ENCODE data around the gene BRD4.

Gene BRD4

DNA sequence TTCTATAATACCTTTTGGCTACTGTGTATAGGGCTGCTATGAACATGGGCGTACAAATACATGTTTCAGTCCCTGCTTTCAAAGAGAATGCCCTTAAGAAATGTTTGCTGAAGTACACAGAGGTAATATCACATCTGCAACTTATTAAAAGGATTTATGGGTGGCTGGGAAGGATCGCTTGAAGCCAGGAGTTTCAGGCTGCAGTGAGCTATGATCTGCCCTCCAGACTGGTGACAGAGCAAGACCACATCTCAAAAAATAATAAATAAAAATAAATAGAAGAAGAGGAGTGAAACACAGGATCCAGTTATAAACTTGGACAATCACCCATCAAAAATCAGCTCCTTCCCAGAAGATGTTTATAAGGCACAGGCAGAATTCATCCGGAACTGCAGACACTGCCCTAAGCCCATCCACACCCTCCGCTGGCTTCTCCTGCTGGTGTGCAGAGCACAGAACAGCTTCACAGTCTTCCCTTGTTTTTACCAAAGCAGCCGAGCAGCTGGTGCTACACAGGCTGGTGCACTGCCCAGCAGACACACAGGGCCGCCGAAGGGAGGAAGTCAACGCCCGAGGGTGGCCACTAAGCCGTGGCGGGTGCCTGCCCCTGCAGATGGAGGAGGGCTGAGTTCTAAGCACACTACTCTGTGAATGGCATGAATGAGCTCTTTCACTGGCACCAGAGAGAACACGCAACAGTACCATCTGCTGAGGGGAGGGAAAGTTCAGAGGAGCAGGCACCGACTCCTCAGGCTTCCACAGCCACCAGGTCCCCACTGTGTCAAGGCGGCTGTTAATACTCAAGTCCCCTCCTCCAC lies 44.0 kb downstream of the BRD4 start:
- peak; percentile 54 for DNase-seq

DNA sequence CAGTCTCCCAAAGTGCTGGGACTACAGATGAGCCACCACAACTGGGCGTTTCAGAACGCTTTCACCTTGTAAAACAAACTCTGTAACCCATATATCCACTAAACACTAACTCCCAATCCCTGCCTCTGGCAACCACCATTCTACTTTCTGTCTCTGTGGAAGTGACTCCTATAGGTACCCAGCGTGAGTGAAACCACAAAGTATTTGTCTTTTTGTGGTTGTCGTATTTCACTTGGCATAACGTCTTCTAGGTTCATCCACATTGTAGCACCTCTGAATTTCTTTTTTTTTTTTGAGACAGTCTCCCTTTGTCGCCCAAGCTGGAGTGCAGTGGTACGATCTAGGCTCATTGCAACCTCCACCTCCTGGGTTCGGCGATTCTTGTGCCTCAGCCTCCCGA lies 44.8 kb downstream of the BRD4 start:
- no peak for DNase-seq

DNA sequence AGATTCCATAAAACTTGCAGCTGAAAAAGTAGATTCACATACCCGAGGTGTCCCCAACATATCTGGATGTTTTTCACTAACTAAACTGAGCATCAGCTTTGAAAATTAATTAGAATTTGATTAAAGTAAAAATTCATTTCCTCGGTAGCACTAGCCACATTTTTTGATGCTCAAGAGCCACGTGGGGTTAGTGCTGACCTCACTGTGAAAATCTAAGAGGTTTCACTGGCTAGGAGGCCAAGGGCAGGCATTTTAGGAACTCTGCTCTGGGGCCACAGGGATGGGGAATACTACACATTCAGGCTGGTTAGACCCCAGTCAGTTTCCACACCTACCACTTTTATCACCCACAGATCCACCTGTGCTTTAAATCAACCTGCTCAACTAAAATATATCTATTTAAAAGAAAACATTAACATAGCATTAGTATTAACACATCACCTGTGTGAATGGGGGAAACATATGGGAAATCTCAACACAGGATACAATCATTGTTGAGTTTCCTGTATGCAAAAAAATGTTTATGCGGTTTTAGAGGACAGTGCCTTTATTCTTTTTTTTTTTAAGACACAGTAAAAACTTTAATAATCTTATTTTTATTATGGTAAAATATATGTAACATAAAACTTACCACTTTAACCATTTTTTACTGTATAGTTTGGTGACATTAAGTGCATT lies 45.5 kb downstream of the BRD4 start:
- no peak for DNase-seq

DNA sequence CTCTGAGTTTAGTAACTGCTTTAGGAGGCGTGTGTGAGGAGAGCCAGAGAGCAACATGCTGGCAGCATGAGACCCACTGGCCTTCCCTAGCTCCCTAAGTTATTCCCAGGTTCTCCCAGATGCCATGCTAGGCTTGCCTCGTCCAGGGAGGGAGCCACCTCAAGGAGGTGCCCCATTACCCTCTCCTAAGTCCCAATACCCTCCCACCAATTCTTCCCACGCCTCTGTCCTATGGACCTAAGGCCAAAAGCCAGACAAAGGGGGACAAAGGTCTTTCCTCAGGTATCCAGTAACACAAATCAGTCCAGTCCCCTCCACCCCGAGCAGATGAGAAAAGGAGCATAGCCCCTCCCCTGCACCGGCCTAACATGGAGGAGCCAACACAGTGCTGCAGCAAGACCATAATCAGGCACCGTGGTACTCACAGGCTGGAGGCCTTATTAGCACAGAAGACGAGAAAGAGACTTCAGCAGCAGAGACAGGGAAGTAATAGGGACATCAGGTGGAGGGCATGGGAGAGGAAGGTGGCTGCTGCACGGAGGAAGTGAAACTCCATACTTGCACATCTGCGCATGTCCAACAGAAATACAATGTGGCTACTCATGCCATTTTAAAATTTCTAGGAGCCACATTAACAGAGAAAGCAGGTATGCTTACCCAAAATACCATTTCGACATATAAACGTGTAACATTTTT lies 46.3 kb downstream of the BRD4 start:
- DNase-seq, result no peak

DNA sequence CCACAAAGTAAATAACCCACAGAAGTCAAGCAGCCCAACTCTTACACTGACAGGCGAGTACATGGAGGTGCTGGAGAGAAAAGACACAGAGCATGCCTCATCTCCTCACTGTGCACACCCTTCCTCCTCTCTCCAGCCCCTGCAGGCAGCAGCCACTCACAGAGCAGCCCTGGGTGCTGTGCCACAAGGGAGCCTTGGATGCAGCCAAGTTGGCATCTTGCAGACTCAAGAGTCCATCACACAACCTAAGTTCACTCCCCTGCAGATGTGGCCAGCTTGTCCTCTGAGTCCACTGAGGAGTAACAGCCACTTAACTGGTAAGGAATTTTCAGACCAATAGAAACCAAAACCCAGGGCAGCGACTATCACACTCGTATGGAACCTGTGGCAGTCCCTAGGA lies 47.4 kb downstream of the BRD4 start:
- DNase-seq, result no peak

DNA sequence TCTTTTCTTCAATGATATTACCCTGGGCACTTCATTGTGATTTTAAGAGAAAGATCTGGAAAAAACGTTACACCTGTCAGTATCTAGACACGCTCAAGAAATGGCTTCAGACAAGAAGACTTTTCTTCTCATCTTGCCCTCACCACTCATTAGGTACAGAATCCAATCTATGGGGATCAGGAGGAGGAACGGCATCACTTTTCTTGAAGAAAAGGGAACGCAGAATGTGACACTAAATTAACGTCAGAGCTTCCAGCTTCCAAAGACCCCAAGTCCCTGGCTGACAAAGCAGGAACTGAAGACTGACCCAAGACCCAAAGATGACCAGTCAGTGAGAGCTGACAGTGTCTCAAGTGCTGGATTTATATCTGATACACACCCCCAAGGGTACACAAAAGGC lies 48.2 kb downstream of the BRD4 start:
- DNase-seq, result no peak

DNA sequence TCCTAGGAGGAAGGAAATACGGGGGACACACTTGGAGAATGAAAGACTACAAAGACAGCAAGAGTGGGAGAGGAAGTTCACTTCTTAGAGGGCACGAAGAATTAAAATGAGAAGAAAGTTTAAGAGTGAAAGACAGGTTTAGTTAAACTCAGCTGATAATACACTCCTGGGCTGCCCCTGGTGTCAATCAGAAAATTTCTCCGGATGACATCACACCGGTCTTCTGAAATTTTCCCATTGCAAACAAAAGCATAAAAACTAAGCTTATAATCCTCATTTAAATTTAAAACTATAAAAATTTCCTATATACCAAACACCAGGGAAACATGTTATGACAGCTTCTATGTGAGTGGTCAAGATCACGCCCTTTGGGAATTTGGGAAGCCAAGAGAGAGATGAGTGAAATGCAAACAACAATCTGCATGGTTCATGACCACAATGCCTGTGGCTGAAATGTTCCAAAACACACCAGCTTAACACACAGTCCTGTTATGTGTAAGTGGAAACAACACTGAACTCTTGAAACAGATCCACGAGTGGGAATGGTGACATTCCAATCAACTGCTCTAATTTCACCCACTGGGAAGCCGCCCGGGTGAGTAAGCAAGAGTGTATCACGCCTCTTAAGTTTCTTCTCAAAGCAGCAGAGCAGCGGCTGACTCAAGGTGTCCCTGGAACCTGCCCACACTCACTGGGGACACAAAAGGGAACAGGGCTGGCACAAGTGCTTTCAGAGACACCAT lies 49.0 kb downstream of the BRD4 start:
- DNase-seq, result peak; percentile 52

DNA sequence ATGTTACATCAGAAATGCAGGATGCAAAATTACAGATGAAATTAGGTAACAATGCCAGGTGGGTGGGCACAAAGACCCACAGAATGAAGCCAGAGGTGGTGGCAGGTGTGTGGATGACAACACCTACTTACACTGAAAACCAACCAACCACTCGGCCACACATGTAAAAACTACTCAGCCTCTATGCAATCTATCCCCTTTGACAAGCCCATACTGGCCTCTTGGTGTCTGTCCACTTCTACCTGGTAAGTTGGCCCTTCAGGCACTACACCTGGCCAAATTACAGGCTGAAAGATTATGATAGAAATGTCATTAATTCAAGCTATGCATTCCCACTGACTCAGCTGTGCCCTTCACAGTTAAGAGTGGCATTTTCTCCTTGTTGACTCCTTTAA lies 50.0 kb downstream of the BRD4 start:
- DNase-seq, result no peak

DNA sequence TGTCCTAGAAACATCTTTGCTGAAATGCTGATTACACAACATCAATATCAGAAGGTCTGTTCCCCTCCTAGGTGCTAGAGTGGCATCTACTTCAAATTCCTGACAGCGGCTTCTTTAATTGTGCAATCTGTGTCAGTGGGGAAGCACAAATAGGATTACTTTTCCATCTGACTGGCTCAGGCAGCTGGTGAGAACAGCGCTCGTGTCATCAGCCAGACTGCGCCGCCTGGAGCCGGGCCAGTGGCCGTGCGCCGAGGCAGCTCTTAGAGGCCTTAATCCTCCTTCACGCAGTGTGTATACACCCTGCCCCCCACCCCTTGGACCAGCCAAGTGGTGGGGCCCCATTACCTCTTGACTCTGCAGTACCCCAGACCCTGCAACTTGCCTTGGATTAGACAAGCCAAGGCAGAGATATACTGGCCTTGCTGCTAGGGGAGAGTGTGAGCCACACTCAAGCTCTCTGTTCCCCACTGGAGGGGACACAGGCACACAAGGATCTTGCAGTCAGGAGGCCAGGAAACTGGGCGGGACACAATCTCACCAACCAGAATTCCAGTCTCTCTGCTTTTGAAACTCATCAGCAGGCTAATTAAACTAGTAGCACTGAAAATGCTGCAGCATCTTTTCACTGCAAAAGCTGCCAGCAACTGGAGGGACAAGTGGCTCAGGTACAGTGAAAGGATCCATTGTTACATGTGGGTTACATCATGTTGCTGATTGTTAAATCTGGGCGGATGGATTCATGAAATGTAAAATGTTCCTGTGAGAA lies 51.2 kb downstream of the BRD4 start:
- DNase-seq, result peak; percentile 86

DNA sequence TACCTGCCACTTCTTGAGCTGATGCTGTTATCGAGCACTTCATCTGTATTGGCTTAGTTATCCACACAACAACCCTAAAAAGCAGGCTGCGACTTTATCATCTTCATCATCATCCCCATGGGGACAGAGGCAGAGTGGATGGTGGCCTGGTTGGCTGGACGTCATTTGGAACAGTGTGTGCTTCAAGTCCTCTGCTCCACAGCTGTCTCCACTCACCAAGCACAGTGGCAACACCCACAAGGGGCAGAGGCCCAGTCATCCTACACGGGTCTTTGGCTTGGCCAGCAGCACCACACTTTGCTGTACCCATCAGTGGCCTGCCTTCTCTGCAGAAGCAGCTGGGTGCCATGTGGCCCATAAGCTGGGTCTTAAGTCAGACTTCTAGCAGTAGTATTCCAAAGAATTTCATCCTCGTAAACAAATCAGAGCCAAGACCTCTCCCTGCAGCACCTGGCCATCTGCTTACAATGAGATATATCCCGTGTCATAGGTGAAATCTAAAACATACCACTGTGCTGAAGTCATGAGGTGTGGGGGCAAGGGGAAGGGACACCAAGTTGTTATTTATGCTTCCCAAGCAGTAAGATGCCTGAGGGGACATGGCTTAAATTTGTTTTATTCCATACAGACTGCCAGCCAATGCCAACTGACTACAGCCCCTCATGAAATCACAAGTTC lies 52.2 kb downstream of the BRD4 start:
- DNase-seq, result no peak

DNA sequence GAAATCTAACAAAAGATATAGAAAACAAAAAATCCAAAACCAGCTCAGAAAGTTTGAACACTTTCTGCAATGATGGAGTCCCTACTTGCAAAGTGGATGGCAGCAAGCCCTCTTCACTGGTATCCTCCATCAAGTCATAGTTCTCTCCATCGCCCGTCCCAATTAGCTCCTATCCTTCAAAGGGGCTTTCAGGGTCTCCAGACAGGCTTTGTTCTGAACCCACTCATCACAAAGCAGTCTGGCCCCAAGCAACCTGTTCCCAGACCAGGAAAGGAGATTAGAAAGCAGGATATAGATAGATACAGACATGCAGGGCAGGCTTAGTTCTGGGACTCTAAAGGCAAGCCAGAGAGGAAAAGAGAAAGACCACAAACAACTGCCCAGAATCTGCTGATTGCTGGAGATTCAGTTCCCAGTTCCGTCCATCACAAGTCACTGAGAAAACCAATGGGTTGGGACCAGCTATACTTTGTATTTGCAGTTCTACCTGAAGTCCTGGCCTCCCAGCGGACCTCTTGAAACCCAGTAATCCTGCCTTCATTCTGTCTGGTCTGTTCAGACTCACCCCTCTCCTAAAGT lies 52.9 kb downstream of the BRD4 start:
- DNase-seq, result no peak

DNA sequence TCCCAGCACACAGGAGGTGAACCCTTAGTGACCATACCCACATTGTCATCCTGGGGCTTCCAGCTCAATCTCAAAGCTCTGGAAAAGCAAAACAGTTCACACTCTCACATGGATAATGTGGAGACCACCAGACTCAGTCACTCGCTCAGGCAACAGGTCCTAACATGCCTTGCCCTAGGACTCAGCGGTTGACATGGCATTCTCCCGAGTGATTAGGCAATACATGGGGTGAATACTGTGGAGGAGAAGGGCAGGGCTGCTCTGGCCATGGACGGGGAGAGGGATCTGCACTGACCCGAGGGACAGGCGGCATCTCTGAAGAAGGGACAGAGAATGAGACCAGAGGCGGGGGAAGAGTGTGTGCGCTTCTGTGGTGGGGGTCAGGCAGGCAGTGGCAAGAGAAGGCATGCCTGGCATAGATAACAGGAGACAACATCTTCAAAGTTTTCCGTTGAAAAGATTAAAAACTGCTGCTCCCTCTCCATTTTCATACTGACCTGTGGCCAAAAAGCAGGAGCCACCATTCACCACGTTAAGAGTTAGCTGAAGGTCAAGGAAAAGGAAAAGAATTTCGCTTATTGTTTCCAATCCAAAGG lies 55.6 kb downstream of the BRD4 start:
- no peak for DNase-seq

DNA sequence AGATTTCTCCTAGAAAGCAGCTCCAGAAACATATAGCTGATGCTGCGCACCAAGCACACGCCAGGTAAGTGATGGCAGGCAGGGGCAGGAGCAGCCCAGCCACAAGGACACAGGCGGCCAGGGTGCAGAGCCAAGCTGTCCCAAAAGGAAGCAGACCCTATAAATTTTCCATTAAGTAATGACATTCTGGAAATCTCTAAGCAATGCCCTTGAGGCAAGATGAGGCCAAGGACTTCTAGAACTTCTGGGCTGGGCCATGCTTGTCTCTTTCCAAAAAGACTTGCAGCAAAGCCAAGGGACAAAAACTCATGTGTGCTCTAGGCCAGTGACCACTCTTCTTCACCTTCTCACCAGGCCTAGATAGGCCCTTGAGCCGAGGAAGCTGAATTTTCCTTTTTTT lies 57.9 kb downstream of the BRD4 start:
- DNase-seq, result no peak

DNA sequence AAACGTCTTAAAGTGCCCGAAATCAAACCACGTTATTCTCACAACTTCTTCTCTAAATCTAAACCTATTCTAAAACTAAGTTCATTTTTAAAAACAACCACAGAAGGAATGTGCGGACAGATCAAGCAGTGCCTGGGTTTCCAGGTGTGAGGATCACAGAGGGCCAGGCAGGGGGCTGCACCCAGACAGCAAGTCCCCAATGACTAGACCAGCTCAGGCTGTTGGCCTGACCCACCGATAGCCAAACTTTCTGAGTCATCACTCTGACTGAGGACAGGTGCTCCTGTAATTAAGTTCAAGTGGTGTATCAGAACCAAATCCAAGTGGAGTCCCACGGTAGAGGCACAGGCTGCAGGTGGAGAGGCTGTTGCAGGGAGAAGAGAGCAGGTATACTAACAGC lies 62.5 kb downstream of the BRD4 start:
- no peak for DNase-seq

DNA sequence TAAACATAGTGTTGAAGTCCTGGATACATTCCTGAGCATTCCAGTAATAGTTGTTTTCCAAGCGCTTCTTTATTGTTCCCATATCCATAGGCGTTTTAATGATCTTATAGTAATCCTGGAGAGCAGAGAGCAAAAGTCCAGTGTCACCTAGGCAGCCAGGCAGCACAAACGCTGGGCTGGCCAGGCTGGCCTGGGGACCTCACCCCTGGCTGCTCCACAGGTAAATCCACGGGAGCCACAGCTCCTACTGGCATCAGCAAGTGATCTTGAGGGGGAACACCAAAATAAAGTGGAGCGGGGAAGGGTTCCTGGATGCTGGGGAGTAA lies 63.4 kb downstream of the BRD4 start:
- no peak for DNase-seq

DNA sequence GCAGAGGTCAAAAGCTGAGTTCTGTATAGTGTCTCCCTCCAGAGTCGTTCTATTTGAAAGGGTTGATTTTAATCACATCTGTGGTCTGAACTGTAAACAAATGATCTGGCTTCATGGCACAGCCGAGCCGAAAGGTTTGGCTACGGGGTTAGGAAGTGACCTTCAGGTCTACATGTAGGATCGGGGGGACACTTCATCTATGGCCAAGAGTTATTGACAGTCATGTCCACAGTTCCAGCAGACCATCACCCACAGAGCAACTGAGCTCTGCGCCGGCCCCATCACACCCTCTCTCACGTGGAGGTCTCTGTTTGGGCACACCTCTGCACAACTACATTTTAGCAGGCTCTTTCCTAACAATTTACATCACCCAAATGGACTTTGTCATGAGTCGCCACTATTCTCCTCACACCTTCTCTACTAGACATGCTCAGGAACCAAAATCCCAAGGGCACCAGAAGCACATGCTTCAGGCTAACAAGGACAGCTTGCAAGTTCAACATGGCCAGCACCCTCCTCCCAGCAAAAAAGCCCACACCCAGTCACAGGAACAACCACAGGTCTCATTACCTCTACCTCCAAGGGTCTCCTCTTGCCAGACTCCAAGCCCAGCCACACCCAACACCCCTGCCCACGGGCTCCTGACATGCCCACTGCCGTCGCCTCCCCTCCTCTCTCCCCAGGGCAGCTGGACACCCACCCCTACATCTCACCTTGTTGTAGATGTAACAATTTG lies 64.0 kb downstream of the BRD4 start:
- no peak for DNase-seq

DNA sequence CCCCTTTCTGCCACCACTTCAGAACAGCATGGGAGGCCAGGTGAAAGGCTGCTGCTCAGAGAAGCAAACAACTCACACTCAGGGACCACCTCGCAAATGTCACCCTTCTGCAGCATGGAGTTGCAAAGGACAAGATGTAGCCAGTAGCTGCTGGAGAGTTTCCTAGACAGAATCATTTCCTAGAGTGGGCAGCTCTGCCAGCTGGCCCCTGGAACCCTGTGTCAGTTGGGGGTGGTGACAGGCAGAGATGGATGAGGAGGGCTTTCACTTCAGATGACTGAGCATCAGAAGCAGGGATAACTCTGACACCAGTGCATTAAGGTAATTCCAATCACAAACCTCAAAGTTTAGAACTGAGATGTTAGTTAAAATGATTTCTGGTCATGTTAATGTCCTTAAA lies 65.7 kb downstream of the BRD4 start:
- no peak for DNase-seq

DNA sequence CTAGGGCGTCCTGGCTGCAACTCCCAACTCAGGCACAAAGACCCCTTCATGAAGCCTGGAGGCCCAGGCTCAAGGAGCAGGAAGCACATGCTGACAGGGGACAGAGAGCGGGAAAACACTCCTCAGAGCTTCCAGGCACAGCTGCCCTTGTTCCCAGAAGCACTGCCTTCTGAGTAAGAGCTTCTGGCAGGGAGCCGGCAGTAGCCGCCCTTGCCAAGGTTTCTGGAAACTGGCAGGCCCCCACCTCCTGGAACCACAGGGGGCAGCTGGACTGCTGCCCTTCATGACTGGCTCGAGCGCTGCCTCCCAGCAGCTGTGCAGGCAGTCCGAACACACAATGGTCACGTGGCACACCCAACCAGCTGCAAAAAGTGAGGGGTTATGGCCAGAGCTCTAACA lies 66.5 kb downstream of the BRD4 start:
- DNase-seq, result peak; percentile 96

DNA sequence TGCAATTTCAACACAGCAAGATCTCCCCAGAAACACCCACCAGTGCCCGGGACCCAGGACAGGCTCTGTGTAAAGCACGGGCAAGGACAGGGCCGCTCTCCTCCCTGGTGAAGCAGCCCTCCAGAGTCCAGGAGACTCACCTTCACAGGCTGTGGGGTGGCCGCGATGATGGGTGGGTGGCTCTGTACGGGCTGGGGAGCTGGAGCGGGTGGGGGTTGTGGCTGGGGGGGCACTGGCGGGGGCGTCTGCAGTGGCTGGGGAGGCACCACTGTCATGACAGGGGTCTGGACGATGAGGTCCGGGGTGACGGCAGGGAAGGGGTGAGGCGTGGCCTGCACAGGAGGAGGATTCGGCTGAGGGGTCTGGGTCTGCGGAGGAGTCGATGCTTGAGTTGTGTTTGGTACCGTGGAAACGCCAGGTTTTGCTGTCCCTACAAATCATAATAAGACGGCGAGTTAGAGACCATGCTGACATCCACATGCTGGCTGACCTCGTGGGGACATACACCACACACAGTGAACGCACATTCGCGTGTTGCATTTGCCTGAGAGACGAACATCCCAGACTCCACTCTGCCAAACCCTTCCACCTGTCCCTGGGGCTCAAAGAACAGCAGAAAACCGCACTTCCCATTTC lies 67.0 kb downstream of the BRD4 start:
- no peak for DNase-seq

DNA sequence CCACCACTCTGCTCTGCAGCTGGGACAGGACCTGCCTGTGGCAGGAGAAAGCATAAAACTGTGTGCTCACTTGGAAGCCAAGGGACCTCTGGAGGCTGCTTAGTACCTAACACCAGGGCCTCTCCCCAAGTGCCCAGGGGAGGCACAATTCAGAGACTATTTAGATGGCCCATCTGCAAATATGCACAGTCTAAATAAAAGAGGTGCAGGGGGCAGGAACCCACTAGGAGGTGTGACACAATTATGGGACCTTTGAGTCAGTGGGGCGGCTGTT lies 67.5 kb downstream of the BRD4 start:
- no peak for DNase-seq

Data from EL (cell line).